GM19025 (cell line): ENCODE measurements around the gene HAPLN2.
"Not testable (repeated sequence)": the region's sequence is repeated elsewhere in the genome, so short reads cannot be mapped to it uniquely, and the experiment has no call there.

Experiments
- ATAC-seq: cut with Tn5 transposase; IDR thresholded peaks from one replicate; pipeline ENCODE4 v1.9.1; 2021; ENCODE audit warnings: mild to moderate bottlenecking, low read depth, moderate library complexity; ENCODE audit not compliant: unreplicated experiment

The HAPLN2 gene

DNA sequence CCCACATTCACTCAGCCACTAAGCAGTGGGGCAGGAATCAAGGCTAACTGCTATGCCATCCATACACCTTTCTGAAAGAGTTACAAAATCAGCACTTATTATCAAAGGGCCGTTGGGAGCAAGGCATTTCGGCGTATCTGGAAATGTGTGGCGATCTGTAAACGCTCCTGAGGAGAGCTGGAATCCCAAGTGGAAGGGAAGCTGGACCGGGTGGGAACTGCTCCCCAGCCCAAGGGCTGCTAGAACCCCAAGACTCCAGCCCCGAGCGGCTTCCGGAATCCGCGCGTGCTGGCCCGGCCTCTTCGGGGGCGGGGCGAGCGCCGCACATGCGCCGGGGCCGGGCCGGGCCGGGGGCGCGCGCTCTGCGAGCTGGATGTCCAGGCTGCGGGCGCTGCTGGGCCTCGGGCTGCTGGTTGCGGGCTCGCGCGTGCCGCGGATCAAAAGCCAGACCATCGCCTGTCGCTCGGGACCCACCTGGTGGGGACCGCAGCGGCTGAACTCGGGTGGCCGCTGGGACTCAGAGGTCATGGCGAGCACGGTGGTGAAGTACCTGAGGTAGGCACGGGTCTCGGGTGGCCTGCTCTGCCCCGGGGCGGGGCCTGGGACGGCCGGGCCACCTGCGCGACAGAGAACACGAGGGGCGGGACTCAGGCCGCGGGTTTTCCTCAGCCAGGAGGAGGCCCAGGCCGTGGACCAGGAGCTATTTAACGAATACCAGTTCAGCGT, 27.6 kb upstream of the HAPLN2 start, which contains the start of gene NAXE:
TSS of gene NAXE (plus strand) at position 345 of the 726 bp plus-strand sequence. CDS start at position 374, 29 bp downstream.
- ATAC-seq = peak; percentile 89

DNA sequence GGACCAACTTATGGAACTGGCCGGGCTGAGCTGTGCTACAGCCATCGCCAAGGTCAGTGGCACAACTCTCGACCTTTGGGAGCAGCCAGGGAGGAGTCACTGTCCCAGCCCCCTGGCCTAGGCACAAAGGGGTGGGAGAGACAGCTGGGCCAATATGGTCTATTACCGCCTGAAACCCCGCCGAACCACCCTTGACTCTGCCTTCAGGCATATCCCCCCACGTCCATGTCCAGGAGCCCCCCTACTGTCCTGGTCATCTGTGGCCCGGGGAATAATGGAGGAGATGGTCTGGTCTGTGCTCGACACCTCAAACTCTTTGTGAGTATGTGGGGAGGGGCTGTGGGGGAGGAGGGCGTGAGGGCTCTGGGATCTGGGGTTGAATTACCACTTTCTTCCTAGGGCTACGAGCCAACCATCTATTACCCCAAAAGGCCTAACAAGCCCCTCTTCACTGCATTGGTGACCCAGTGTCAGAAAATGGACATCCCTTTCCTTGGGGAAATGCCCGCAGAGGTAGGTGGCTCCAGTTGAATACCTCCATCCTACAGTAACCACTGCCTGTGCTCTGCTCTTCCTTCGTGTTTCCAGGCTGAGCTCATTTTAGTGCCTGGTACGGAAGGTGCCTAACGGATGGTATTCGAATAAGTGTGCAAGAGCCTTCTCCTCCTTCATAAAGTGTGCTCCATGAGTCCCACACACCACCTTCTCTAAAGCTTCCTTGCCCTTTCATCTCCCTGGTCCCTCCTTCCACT, 26.9 kb upstream of the HAPLN2 start:
- no peak for ATAC-seq

DNA sequence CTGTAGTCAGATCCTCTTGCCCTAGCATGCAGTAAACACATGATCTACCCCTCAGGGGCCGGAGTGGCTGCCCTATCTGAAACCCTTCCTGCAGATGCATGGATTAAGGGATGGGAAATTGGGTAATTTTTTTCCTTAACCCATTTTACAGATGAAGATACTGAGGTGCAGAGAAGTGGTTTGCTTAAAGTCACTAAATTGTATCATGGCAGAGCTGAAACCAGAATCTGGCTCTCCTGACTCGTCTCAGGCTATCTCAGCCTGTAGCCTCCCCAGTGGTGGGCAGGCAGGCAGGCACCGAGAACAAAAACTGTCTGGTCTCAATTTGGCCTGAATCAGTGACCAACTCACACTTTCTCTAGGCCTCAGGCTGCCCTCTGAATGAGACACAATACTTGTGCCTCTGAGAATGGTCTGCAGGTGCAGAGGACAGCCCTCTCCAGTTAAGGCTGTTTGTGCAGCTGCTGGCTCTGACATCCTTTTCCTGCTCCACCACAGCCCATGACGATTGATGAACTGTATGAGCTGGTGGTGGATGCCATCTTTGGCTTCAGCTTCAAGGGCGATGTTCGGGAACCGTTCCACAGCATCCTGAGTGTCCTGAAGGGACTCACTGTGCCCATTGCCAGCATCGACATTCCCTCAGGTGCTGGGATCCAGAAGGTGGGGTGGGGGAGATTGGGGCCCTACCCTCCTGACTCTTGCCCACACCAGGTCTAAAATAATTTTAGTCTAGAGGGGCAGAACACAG, 26.1 kb upstream of the HAPLN2 start:
- ATAC-seq = no peak

DNA sequence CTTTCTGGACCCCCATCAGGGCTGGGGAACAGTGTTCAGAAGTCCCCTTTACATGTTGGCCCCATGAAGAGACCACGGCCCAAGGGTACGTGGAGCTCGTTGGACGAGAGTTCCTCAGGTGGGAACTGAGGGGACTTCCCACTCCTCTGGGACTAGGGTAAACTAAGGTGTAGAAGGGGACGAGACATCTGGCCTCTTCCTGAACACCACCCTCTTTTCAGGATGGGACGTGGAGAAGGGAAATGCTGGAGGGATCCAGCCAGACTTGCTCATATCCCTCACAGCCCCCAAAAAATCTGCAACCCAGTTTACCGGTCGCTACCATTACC, 25.6 kb upstream of the HAPLN2 start:
- no peak for ATAC-seq

DNA sequence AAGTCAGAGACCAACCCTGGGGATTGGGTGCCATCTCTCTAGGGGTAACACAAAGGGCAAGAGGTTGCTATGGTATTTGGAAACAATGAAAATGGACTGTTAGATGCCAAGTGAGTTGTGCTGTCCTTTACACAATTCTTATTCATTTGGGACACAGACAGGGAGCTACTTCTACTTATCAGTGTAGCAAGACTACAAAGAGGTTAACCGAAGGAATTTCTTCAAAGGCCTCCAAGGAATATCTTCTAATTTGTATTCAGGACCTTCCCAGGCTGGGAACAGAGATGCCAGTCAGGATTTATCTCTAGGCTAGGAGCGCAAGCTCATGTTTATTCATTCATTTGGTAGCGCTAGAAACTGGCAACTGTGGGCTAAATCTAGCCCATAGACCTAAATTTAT, 25.0 kb upstream of the HAPLN2 start:
- no peak for ATAC-seq

DNA sequence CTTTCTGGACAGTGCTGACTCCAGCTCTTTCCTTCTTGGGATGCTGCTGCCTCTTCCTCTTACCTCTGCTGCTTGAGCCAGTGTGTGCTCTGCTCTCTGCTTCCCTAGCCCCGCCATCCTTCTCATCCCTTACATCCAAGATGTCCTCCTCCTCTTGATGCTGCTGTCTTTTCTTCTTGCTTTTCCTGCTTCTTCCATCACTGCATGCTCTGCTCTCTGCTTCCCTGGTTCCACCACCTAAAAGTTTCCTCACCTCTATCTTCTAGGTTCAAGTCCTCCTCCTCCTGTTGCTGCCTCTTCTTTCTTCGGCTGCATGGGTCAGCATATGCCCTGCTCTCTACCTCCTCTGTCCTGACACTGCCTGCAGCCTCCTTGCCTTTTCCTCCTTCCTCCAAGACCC, 24.2 kb upstream of the HAPLN2 start:
- no peak for ATAC-seq

DNA sequence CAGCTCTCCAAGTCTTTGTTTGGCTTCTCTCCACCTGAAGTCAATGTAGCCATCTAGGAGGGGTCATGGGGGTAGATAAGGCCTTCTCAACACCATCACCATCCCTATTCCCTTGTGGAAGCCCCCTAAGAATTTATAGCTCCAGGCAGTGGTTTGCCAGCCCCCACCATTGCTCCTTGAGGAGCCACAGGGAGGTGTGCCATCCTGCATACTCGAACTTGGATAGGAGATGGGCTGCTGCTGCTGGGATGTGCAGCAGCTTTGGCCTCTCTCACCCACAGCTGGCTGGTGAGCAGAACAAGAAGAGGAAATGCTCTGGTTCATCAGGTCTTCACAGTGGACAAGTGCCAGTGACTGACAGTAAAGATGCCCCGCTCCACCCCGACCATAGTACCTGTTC, 22.8 kb upstream of the HAPLN2 start:
- ATAC-seq = no peak

DNA sequence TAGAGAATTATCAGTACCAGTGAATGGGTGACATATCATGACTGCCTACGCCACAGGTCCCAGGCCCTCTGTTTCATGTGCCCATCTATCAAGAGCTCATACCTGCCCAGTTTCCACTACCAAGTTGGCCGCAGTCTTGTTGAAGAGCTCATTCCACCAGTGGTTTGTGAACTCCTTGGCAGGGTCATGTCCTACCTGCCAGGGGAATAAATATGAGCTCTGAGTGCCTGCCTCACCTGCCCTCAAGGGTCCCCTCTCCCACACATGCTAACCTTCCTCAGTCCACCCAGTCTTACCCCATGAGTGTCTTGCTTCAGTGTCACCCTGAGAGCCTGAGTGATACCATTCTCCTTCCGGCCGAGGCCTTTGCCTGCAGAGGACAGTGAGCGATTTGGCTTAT, 21.1 kb upstream of the HAPLN2 start:
- ATAC-seq = no peak

DNA sequence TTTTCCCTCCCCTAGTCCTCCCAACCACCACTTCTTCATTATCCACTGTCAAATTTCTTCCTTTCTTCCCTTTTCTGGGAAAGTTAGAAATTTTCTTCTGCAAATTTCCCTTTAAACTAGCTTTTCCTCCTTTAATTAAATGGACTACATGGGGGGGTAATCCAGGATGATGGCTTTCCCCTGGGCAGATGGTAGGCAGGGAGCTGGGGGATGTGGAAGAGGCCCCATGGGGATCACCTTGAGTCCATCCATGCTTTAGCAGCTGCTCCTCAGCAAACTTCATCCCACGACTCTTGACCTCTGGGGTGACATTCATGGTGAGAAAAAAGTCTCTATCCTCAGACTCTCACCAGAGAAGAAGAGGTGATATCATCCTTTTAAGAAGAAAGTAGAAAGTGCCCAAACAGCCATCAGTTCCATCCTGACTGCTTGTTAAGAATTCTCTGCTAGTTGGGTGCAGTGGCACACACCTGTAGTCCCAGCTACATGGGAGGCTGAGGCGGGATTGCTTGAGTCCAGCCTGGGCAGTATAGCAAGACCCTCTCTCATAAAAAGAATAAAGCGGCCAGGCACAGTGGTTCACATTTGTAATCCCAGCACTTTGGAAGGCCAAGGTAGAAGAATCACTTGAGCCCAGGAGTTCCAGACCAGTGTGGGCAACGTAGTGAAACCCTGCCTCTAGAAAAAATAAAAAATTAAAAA, 20.3 kb upstream of the HAPLN2 start:
- ATAC-seq = no peak

DNA sequence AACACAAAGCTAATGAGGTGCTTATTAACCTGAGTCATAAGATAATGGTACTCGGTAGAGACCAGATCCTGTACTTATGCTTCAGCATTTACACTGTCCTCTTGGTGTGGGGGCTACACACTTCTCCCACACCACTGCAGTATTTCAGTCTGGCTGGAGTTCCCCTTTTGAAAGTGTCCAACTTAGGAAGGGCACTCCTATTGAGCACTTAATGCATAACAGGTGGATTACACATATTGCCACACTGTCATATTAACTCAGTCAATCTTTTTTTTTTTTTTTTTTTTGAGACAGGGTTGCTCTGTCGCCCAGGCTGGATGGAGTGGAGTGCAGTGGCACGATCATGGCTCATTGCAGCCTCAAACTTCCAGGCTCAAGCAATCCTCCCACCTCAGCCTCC, 19.4 kb upstream of the HAPLN2 start:
- ATAC-seq = peak; percentile 53

DNA sequence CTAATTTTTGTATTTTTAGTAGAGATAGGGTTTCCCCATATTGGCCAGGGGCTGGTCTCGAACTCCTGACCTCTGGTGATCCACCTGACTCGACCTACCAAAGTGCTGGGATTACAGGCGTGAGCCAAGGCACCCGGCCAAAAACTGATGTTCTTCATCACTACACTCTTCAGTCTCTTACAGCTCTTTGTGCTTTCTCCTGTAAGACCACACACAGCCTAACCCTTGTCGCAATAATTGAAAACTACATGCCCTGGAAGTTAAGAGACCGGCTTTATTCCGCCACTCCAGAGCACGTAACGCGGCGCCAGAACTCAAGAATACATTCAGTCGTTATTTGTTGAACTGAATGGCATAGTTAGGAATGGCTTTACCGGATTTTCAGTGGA, 18.5 kb upstream of the HAPLN2 start:
- ATAC-seq = no peak

DNA sequence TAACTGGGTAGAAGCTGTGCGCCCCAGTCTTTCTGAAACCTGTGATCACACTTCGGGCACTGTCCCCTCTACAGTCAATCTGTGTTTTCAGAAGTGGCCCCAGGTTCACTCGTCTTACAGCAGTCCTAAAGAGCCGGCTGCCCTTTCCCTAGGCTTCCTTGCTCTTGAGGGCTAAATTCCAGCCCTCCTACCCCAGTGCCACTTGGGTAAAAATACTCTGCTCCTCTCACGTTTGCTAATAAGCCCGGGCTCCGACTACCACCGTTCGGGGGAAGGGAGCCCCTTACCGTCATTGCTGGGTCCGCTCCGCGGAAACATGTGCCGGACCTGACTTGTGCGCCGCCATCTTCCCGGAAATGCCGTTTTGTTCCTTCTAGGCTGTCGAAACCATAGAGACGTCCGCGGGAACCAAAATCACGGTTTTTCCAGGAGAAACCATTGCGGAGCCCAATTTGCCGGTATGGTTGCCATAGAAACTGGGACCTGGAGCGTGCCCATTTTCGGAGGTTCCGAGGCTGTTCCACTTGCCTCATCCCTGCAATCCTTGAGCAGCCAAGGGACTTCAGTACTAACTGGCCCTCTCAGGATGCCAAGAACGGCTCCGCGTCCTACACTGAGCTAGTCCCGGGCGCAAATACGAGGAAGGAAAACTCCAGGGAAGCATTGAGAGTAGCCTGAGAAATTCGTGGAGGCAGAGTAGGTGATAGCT, 17.9 kb upstream of the HAPLN2 start, which contains the start of gene GPATCH4:
TSS of gene GPATCH4 (minus strand) at position 358 of the 709 bp plus-strand sequence.
- ATAC-seq = peak; percentile 50

DNA sequence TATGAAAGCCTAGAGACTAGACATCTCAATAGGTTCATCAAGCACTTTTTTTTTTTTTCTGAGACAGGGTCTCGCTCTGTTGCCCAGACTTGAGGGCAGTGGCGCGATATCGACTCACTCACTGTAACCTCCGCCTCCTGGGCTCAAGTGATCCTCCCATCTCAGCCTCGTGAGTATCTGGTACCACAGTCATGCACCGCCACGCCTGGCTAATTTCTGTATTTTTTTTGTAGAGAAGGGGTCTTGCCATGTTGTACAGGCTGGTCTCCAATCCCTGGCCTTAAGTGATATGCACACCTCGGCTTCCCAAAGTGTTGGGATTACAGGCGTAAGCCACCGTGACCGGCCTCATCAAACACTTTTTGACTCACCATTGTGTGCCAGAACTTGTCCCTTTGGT, 17.3 kb upstream of the HAPLN2 start:
- ATAC-seq = no peak

DNA sequence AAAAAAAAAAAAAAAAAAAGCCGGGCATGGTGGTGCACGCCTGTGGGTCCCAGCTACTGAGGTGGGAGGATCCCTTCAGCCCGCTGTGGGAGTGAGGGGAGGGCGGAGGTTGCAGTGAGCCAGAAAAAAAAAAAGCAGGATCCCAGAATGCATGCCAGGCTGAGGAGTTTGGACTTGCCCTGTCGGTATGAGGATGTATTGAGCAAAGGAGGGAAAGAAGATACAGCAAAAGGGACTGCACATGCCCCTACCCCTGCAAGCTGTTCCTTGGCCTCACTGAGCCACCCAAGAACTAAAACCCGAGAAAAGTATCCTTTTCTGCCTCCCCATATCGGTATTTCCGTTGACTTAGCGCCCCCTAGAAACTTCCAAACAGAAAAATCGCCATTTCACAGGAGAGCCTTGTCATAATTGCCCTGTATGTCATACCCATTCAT, 16.6 kb upstream of the HAPLN2 start:
- no peak for ATAC-seq

DNA sequence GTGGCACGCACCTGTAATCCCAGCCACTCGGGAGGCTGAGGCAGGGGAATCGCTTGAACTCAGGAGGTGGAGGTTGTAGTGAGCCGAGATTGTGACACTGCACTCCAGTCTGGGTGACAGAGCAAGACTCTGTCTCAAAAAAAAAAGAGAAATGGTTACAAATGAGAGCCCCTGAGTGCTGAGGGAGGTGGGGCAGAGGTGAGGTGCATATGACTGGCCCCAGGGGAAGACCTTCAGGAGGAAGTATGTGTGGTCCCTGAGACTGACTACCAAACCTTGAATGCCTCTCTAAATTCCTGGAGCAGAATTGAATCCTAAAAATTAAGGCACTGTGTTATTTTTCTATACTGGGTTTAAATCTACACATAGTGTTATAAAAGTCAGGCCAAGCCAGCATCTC, 11.9 kb upstream of the HAPLN2 start:
- not testable (repeated sequence) for ATAC-seq

DNA sequence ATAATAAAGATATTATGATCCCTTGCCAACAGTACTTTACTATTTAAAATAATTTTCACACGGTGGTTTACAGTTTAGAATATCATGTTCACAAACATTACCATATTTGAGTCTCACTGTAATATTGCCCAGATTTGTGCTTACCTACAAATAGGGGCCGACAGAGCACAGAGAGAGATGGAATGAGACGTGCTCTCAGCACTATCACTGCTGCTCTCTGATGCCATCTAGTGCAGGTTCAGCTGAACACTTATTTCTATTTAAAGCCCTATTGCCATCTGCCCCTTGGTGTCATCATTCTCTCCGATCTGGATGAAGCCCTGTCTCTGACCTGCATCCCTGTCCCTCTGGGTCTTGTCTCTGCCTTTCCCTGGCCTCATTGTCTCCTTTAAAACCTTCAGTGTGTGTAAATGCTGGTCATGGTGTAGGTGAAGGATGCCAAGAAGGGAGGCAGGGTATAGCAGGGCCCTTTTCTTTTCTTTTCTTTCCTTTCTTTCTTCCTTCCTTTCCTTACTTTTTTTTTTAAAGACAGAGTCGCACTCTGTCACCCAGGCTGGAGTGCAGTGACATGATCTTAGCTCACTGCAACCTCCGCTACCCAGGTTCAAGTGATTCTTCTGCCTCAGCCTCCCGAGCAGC, 11.1 kb upstream of the HAPLN2 start:
- ATAC-seq = no peak

DNA sequence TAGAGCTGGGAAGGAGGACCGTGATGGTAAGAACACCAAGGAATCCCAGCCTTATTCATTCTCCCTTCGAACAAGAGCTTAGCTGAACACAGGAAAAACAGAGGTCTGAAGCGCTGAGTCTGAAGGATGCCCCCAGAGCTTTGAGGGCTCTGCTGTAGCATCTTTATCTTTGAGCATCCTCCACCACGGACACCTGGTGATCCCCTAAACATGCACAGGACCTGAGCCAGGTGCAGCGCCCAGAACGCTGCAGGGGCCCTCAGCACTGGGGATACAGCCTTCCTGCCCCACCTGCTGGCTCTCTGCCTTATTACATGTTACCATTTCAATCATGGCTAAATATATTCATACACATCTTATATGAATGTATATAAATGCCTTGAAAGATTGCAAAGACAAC, 10.2 kb upstream of the HAPLN2 start:
- no peak for ATAC-seq

DNA sequence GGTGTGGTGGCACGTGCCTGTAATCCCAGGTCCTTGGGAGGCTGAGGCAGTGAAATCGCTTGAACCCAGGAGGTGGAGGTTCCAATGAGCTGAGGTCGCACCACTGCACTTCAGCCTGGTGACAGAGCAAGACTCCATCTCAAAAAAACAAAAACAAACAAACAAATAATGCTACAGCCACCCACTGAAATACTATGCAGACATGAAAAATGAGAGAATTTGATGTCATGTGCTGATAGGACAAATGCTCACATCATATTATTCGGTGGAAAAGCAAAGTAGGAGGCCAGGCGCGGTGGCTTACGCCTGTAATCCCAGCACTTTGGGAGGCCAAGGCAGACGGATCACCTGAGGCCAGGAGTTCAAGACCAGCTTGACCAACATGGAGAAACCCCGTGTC, 9.1 kb upstream of the HAPLN2 start:
- not testable (repeated sequence) for ATAC-seq

DNA sequence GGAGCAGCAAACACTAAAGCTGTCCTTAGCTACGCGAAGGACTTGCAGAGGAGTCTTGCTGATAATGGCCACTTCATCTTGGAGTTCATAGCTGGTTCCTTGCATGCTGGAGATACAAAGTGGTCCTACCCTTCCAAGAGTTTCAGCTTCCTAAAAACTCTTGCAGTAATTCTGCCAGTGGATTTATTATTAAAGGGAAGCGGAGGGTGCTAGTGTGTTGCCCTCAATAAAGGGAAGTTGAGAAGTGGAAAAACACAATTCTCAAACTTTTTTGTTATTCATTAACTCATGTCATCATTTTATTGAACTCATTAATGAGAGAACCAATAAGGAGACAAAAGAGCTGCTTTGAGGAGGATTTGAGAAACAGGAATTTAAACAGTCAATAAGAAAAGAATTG, 6.5 kb upstream of the HAPLN2 start:
- no peak for ATAC-seq

DNA sequence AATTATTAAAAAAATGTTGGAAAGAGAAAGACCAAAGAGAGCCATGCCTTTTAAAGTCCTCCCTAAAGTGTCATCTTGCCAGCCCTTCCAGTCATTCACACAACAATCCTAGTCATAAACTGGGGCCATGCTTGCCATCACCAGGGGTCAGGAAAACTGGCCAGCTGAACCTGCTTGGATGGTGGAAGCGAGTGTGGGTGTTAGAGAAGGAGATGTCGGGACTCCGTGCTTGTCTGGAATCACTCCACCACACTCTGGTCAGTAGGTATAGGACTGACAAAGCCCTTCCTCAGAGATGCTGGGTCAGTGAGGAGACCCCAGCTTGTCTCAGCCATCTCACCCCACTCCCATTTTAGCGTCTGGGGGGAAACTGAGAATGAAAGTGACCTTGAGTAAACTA, 3.3 kb upstream of the HAPLN2 start:
- no peak for ATAC-seq
